ENCODE results near the gene KCNF1. TPM values are rescaled to one million over a fixed set of nuclear protein-coding genes. Genes with fewer than 3 reads are reported as not detected.

The KCNF1 gene
- total RNA-seq, 2 experiments from 2014 or later, result not detected

DNA sequence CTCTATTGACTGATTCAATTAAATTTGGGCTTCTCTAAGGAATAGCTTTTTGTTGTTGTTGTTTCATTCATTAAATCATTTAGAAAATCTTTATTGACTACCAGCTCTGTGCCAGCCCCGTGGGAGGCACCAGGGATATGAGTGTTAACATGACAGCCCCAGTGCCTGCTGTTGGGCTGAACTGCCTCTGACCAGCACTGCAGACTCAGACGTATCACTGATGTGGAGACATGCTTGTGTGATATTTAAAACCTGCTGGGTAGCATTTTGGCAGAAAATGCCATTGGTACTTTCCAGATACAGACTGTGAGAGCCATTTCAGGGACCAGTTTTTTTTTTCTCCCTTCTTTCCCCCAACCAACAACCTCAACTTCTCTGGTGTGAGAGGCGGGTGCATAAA, 38.6 kb upstream of the KCNF1 start:
- Mint-ChIP-seq H3K27me3 (peaks cover 2% of the 10 kb centered on the region), H3K9me3 (peaks cover 6% of the 10 kb centered on the region), H3K27ac (peak overlapping the region; percentile 6), H3K4me1 (ENCODE audit: low read depth) (peaks cover 6% of the 10 kb centered on the region), H3K36me3 (no peaks in the 10 kb centered on the region), H3K4me3 (no peak overlapping the region)
- POLR2A ChIA-PET, result no interaction called here
- DNase-seq, result no peak
- CTCF ChIA-PET, result no interaction called here
- intact Hi-C loops (cut with micrococcal nuclease), result no loop called here

DNA sequence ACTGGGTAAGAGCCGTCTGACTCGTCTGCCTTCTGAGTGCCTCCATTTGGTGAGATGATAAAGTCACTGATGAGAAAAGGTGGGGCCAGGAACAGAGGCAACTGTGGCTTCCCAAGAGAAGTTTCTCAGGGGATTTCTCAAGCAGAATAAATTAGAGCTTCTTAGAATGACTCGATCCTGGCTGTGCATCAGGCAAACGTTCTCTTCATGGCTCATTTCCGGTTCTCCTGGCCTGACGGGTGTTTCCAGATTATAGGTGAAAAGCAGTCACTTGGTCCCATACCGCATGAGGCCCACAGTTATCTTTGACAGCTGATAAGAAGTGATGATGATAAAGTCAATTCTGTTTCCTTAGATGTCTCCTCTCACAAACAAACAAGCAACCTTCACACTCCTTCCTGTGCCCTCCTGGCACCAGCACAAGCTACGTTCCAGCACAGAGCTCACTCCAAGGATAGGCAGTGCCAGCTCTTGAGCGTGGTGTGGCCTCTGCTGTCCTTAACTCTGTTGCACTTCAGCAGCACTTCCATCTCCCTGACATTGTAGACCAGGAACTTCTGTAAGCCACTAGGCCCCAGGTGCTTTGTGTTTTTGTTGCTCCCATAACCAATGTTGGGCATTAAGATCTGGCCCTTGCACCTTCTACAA, 37.8 kb upstream of the KCNF1 start:
- intact Hi-C loops (cut with micrococcal nuclease), result no loop called here
- POLR2A ChIA-PET, result no interaction called here
- H3K27ac Mint-ChIP-seq, result peak overlapping the region; percentile 6
- H3K9me3 Mint-ChIP-seq, result peaks cover 6% of the 10 kb centered on the region
- H3K27me3 Mint-ChIP-seq, result peaks cover 2% of the 10 kb centered on the region
- peak; percentile 53 for DNase-seq
- CTCF ChIA-PET, result interaction anchor here (1.5 kb wide), 1 partner anchor 38 kb away, joined by 5 read pairs; no protein-coding TSS in a partner anchor
- peaks cover 6% of the 10 kb centered on the region for H3K4me1 Mint-ChIP-seq (ENCODE audit: low read depth)
- H3K4me3 Mint-ChIP-seq, result no peak overlapping the region
- H3K36me3 Mint-ChIP-seq, result no peaks in the 10 kb centered on the region

DNA sequence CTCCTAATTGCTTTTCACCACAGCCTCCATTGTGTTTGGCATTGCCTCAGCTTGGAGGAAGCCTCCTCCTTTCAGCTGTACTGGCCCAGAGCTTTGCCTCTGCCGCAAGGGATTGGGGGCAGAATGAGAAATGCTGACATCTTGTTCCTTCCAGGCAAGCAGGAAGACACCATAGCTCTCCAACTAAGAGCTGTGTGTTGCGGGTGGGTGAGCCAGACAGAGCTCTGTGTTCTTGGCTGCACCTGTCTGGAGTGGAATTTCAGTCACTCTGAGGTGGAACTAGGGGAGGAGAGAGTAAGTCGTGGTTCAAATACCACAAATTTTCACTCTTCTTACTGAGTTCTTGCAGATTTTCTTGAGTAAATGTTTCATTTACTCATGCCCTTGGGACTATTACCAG, 36.6 kb upstream of the KCNF1 start:
- CTCF ChIA-PET, result interaction anchor here (0.7 to 1.5 kb wide), 2 partner anchors 39 to 43 kb away, joined by 3 to 5 read pairs; no protein-coding TSS in a partner anchor
- no peak overlapping the region for H3K27ac Mint-ChIP-seq

DNA sequence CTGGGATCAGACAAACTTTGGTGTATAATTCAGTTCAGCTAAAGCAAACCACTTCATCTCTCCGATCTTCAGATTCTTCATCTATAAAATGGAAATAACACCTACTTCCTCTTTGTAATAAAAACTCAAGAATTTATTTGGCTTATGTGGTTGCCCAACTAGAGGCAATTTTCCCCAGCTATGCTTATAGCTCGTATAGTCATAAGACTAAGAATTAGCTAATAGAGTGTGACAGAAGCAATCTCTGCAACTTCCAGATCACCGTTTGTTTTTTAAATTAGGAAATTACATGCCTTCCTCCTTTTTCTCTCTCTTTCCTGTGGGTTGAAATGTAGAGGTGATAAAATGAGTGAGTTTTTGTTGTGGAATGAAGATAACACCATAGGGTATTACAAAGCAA, 35.3 kb upstream of the KCNF1 start:
- no peaks in the 10 kb centered on the region for H3K36me3 Mint-ChIP-seq
- H3K27me3 Mint-ChIP-seq, result peaks cover 2% of the 10 kb centered on the region
- ChIA-PET POLR2A (no interaction called here), CTCF (no interaction called here)
- peaks cover 6% of the 10 kb centered on the region for H3K9me3 Mint-ChIP-seq
- no peak overlapping the region for H3K4me3 Mint-ChIP-seq
- H3K27ac Mint-ChIP-seq, result no peak overlapping the region
- DNase-seq, result no peak
- intact Hi-C loops (cut with micrococcal nuclease), result no loop called here
- H3K4me1 Mint-ChIP-seq (ENCODE audit: low read depth), result peaks cover 6% of the 10 kb centered on the region

More for the DNA sequence above, 36.6 kb upstream of the KCNF1 start:
- Mint-ChIP-seq H3K4me1 (ENCODE audit: low read depth) (peaks cover 6% of the 10 kb centered on the region), H3K36me3 (no peaks in the 10 kb centered on the region), H3K27me3 (peaks cover 2% of the 10 kb centered on the region), H3K9me3 (peaks cover 6% of the 10 kb centered on the region), H3K4me3 (no peak overlapping the region)
- DNase-seq, result no peak
- intact Hi-C loops (cut with micrococcal nuclease), result no loop called here
- POLR2A ChIA-PET, result no interaction called here

DNA sequence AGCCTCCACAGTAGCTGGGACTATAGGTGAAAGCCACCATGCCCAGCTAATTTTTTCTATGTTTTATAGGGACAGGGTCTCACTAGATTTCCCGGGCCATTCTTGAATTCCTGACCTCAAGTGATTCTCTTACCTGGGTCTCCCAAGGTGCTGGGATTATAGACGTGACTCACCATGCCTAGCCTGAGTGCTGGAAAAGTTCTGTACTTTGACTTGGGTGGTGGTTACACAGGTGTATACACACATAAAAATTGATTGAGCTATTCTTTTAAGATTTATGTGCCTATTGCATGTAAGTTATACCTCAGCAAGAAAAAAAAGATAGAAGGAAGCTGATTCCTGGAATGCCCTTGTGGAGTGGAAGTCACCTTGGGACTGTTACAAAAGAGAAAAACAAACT, 34.8 kb upstream of the KCNF1 start:
- ChIA-PET POLR2A (no interaction called here), CTCF (no interaction called here)
- no peaks in the 10 kb centered on the region for H3K36me3 Mint-ChIP-seq
- DNase-seq, result no peak
- peaks cover 5% of the 10 kb centered on the region for H3K9me3 Mint-ChIP-seq
- H3K27ac Mint-ChIP-seq, result no peak overlapping the region
- intact Hi-C loops (cut with micrococcal nuclease), result no loop called here
- peaks cover 6% of the 10 kb centered on the region for H3K4me1 Mint-ChIP-seq (ENCODE audit: low read depth)
- H3K27me3 Mint-ChIP-seq, result peaks cover 2% of the 10 kb centered on the region
- no peak overlapping the region for H3K4me3 Mint-ChIP-seq

DNA sequence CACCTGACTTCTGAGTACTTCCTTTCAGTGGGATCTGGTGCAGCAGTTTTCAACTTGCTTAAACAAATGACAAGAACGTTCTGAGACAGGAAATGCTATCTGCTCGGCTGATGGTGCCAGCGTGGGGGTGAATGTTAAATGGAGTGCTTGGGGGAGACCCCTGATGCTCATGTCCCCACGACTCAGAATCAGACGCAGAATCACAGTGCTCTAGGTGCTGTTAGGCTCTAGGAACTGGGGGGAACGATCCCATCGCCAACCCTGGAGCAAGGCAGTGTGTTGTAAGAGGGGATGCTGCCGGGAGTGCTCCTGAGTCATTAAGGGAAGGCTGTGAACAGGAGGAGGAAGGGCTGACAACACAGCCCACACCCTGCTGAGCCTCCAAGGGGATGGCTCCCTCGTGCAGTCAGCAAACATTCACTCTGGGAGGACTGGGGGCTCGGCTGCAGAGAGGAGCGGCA, 34.1 kb upstream of the KCNF1 start:
- intact Hi-C loops (cut with micrococcal nuclease), result no loop called here
- DNase-seq, result no peak
- H3K9me3 Mint-ChIP-seq, result no peaks in the 10 kb centered on the region
- no peaks in the 10 kb centered on the region for H3K36me3 Mint-ChIP-seq
- peaks cover 6% of the 10 kb centered on the region for H3K4me1 Mint-ChIP-seq (ENCODE audit: low read depth)
- no peak overlapping the region for H3K4me3 Mint-ChIP-seq
- H3K27me3 Mint-ChIP-seq, result peaks cover 2% of the 10 kb centered on the region
- ChIA-PET CTCF (no interaction called here), POLR2A (no interaction called here)
- no peak overlapping the region for H3K27ac Mint-ChIP-seq

DNA sequence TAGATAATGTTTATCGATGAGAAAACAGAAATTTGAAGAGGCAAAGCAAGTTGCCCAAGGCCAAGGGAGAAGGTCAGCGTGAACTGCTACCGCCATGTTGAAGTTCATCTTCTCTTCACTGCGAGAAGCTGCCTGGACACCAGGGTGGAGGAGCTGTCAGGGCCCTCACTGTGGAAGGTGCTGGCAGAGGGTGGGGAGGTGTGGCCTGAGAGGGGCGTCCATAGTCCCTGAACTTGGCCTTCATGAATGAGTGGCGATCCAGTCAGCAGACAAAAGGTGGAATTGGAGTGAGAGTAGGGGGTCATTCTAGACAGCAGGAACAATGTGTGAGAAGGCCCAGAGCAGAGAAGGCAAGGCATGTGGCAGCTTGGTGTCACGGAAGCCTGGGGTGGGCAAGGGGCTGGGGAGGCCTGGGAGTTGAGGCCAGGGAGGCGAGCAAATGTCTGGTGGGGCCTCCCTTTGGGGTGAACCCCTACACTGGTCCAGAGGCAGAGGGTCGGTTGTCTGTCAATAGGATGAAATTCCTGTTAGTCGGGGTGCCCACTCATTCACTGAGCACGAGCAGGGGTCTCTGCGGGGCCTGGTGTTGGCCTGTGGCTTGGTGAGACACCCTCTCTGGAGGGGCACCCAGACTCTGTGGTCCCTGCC, 33.3 kb upstream of the KCNF1 start:
- CTCF ChIA-PET, result interaction anchor here (1.0 kb wide), 1 partner anchor 56 kb away, joined by 3 read pairs; no protein-coding TSS in a partner anchor
- Mint-ChIP-seq H3K9me3 (no peaks in the 10 kb centered on the region), H3K4me1 (ENCODE audit: low read depth) (peaks cover 3% of the 10 kb centered on the region), H3K4me3 (no peak overlapping the region), H3K27ac (no peak overlapping the region), H3K36me3 (no peaks in the 10 kb centered on the region), H3K27me3 (peaks cover 2% of the 10 kb centered on the region)
- POLR2A ChIA-PET, result no interaction called here
- intact Hi-C loops (cut with micrococcal nuclease), result no loop called here
- no peak for DNase-seq

DNA sequence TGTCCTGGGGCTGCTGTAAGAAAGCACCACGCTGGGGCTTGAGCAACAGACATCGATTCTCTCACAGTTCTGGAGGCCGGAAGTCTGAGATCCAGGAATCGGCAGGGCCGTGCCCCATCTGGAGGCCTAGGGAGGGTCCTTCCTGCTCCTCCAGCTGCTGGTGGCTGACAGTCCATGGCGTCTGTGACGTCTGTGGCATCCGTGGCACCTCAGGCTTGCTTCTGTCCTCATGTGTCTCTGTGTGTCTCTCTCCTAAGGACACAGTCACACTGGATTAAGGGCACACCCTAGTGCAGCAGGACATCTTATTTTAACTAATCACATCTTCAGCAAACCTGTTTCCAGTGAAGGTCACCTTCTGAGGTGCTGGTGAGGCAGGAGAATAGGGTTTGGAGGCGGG, 32.6 kb upstream of the KCNF1 start:
- H3K9me3 Mint-ChIP-seq, result no peaks in the 10 kb centered on the region
- CTCF ChIA-PET, result no interaction called here
- intact Hi-C loops (cut with micrococcal nuclease), result no loop called here
- no peaks in the 10 kb centered on the region for H3K36me3 Mint-ChIP-seq
- H3K4me3 Mint-ChIP-seq, result no peak overlapping the region
- no peak overlapping the region for H3K27ac Mint-ChIP-seq
- no peak for DNase-seq
- H3K4me1 Mint-ChIP-seq (ENCODE audit: low read depth), result peaks cover 3% of the 10 kb centered on the region
- POLR2A ChIA-PET, result no interaction called here
- H3K27me3 Mint-ChIP-seq, result peaks cover 2% of the 10 kb centered on the region

DNA sequence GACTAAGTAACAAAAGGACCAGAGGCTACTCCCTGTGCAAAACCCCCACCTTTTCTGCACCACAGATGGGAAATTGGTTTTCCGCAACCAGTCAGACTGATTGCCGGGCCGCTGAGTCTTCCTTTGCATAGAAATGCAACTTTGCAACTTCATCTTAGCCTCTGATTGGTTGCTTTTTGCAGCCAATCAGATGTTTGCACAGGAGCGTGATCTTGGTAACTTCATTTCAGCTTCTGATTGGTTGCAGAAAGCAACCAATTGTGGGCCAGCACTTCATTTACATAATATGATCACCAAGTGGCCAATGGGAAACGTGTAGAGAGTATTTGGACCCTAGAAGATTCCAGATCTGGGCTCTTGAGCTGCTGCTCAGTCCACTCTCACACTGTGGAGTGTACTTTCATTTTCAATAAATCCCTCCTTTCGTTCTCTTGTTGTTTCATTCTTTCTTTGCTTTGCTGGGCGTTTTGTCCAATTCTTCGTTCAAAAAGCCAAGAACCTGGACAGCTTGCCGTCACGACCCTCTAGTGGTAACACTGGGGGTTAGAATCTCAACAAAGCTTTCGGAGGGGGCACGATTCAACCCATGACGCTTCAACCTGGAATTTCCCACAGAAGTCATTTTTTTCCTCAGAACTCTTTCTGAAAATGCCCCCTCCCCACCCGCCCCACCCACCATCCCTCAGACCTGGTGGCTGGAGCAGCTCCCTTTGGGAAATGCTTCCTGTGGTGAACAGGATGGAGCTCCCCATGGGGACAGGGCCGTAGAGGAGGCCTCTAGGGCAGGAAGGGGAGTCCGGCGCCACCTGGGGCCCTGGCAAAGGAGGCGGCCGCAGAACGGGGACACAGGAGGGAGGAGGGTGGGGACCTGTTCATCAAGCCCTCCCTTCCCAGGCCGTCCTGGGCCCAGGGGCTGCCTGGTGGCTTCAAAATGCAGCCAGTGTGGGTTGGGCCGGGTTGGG, 31.8 kb upstream of the KCNF1 start:
- intact Hi-C loops (cut with micrococcal nuclease), result no loop called here
- peaks cover 3% of the 10 kb centered on the region for H3K4me1 Mint-ChIP-seq (ENCODE audit: low read depth)
- no peak for DNase-seq
- no peak overlapping the region for H3K4me3 Mint-ChIP-seq
- ChIA-PET POLR2A (no interaction called here), CTCF (no interaction called here)
- peaks cover 2% of the 10 kb centered on the region for H3K27me3 Mint-ChIP-seq
- H3K27ac Mint-ChIP-seq, result no peak overlapping the region
- no peaks in the 10 kb centered on the region for H3K36me3 Mint-ChIP-seq
- H3K9me3 Mint-ChIP-seq, result no peaks in the 10 kb centered on the region

DNA sequence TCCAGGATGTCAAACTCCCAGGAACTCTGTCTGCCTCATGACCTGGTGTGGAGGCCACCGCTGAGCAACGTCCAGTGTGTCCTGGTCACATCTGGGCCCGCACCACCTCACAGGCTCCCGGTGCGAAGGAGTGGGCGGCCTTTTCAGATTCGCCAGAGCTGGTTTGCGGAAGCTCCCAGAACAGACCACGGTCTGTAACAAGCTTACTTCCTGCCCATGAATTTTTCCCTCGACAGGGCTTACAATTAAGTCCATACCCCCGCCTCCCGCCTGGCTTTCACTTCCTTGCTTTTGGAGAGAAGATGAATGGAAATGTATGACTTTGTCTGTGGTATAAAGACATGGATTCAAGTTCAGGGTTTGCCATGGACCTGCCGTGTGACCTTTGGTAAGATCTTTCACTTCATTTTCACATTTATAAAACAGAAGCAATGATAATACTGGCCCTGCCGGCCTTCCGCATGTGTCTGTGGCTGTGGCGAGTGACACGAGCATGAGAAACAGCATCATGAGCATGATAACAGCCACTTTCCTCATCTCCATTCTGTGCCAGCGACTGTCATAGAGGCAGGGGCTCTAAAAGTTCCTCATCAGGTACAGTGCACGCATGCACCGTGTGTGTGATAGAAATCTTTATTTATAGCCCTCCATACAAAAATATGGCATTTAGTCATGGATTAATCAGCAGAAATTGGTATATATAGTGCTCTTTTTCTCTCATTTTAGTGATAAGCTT, 31.0 kb upstream of the KCNF1 start:
- POLR2A ChIA-PET, result no interaction called here
- no peaks in the 10 kb centered on the region for H3K36me3 Mint-ChIP-seq
- H3K4me3 Mint-ChIP-seq, result no peak overlapping the region
- DNase-seq, result no peak
- CTCF ChIA-PET, result no interaction called here
- H3K9me3 Mint-ChIP-seq, result no peaks in the 10 kb centered on the region
- H3K27me3 Mint-ChIP-seq, result no peaks in the 10 kb centered on the region
- H3K4me1 Mint-ChIP-seq (ENCODE audit: low read depth), result peaks cover 3% of the 10 kb centered on the region
- intact Hi-C loops (cut with micrococcal nuclease), result no loop called here
- H3K27ac Mint-ChIP-seq, result no peak overlapping the region

DNA sequence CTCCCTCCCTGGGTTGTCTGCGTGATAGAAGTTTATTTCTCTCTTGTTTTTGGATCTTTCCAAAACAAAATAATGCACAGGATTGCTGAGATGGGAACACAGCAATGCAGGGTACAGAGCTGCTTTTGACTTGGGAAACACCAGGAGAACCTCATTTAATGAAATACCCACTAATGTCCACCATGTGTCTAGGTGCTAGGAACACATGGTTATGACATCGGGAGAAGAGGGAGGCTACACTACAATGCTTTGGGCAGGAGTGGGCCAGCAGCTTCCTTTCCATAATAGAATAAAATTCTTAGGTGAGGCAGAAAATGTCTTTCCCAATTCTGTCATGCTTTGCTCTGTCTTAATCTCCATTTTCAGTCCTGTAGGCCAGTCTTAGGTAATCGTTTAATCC, 29.2 kb upstream of the KCNF1 start:
- ChIA-PET CTCF (interaction anchor here (1.3 to 1.7 kb wide), 2 partner anchors 47 to 50 kb away, joined by 3 to 9 read pairs; no protein-coding TSS in a partner anchor), POLR2A (no interaction called here)
- Mint-ChIP-seq H3K27me3 (peaks cover 2% of the 10 kb centered on the region), H3K4me3 (no peak overlapping the region), H3K27ac (no peak overlapping the region), H3K4me1 (ENCODE audit: low read depth) (peaks cover 2% of the 10 kb centered on the region), H3K36me3 (no peaks in the 10 kb centered on the region), H3K9me3 (no peaks in the 10 kb centered on the region)
- DNase-seq, result no peak
- intact Hi-C loops (cut with micrococcal nuclease), result no loop called here

DNA sequence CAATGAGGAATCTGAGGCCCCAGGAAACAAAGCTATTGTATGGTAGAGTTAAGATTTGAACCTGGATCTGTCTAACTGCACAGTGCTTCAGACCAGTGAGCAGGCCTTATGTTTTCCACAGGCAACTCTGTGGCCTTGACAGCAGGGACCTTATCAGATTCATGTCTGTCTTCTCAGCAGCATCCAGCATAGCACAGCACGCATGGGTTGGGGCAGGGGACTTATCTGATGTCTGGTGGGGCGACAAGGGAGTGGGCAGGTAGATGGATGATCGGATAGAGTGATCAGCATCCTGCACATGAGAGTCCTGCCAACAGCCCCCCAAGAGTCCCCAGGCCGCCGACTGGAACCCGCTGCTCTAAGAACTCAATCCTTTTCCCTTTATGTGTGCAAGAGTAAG, 28.7 kb upstream of the KCNF1 start:
- no peak for DNase-seq
- H3K4me3 Mint-ChIP-seq, result no peak overlapping the region
- H3K27me3 Mint-ChIP-seq, result peaks cover 2% of the 10 kb centered on the region
- POLR2A ChIA-PET, result no interaction called here
- CTCF ChIA-PET, result no interaction called here
- H3K27ac Mint-ChIP-seq, result no peak overlapping the region
- H3K9me3 Mint-ChIP-seq, result no peaks in the 10 kb centered on the region
- intact Hi-C loops (cut with micrococcal nuclease), result no loop called here
- no peaks in the 10 kb centered on the region for H3K4me1 Mint-ChIP-seq (ENCODE audit: low read depth)
- H3K36me3 Mint-ChIP-seq, result no peaks in the 10 kb centered on the region

Data from activated CD4-positive, alpha-beta memory T cell treated with anti-CD3 and anti-CD28 coated beads for 36 hours (primary cell).